HL-60/S4 treated with retinoic acid at 250 ng/mL for 4 days and 3 days (cell line): ENCODE data around the gene DOCK1.

ENCODE experiments used
- in situ Hi-C: fragments of 300-500 bp; cut with MboI; formaldehyde crosslinking; loops from 2 replicates; pipeline ENCODE4 v1.7.0; 2022; ENCODE audit warnings: low sequenced_read_pairs

Gene DOCK1

GRCh38 chr10:127485153-127485857 lies 580.1 kb downstream of the DOCK1 start:
- in situ Hi-C loops: no loop called here

GRCh38 chr10:127486355-127486754 lies 581.1 kb downstream of the DOCK1 start:
- in situ Hi-C loops: no loop called here

GRCh38 chr10:127492607-127493250 lies 587.5 kb downstream of the DOCK1 start:
- in situ Hi-C loops: no loop called here

DNA sequence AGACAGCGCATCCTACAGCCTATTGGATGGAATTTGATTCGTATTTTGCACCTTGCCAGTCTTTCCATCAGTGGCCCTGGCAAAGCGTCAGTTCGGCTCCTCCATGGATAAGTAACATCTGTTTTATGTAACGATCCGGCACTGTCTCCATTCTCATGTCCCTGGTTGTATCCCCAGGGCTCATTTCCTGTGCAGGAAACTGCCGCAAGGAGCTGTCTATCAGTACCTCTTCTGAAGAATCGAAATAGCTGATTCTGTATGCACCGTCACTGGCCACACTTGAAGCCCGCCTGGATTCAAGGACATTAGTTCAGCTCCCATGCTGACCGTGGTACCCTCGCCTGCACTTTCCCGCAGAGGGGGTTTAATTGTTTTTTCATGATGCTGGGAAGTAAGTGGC lies 590.8 kb downstream of the DOCK1 start:
- in situ Hi-C loops: no loop called here

DNA sequence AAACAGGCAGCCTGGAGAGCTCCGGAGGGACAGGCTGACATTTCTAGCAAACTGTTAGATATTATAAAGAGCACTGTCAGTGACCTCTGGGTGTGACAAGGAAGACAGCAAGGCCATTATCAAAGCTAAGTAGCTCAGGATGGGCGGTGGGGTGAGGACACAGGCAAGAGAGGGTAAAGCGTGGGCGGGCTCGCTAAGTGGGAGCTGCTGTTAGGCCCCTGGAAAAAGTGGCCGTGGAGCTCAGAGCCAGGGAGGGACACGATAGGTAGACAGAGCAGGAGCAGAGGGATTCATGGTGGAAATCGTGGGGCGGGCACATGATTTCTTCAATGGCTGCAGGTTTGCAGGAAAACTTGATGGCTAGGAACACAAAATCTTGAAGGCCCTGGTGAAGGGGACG lies 592.5 kb downstream of the DOCK1 start:
- in situ Hi-C loops: no loop called here

- in situ Hi-C loops: no loop called here
Observed at GRCh38 chr10:127498087-127498486, 592.9 kb downstream of the DOCK1 start.

DNA sequence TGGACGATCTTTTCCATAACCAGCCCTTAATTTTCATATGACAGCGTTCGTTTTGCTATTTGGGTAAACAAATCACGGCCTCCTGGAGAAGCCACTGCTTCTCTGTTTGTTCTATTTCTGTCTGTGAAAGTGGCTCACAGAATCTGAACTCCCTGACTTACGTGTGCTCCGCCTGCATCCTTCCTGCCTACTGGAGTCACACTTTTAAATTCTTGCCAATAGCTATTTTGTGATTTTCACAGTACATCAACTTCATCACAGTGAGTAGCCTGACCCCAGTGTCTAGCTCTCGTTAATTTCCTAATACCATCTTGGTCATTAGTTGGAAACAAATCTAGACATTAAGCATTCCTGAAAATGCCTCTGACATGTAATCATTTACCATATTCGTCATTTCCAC lies 594.9 kb downstream of the DOCK1 start:
- in situ Hi-C loops: no loop called here
